ENCODE results near the gene LRP2.

- TF ChIP-seq SPI1 (IDR thresholded peaks at IDR 0.05; ENCODE audit: low read depth, low read length) (no peak), POLR2A (IDR thresholded peaks at IDR 0.05; ENCODE audit: low read depth, low read length) (no peak), POLR2AphosphoS5 (IDR thresholded peaks at IDR 0.05; ENCODE audit: low read depth, low read length) (no peak), POU2F2 (IDR thresholded peaks at IDR 0.05; ENCODE audit: low read depth, low read length) (no peak), TAF1 (IDR thresholded peaks at IDR 0.05; ENCODE audit: low read depth, low read length) (no peak), PAX5 (IDR thresholded peaks at IDR 0.05; ENCODE audit: insufficient read depth, low read length, severe bottlenecking) (no peak)
Measured at GRCh38 chr2:169339657-169340056, 22.7 kb downstream of the LRP2 start.
